Measurements from ENCODE around the gene OCLN. TPM values are rescaled to one million over a fixed set of nuclear protein-coding genes. Genes with fewer than 3 reads are reported as not detected.
"Not testable (repeated sequence)": the region's sequence is repeated elsewhere in the genome, so short reads cannot be mapped to it uniquely, and the experiment has no call there.

The OCLN gene
- total RNA-seq, 1 donor = 4.0 TPM

- not testable (repeated sequence) for H3K4me2 ChIP-seq (ENCODE audit: insufficient read depth, low read length); H2AFZ ChIP-seq (ENCODE audit: low read length); H3K4me1 ChIP-seq (ENCODE audit: insufficient read depth, low read length); H3K36me3 ChIP-seq (ENCODE audit: insufficient read depth, low read length); H4K20me1 ChIP-seq (ENCODE audit: insufficient read depth, low read length); DNase-seq (ENCODE audit: insufficient read length, low spot score, missing footprints); H3K27me3 ChIP-seq (ENCODE audit: insufficient read depth, low read length); H3K79me2 ChIP-seq (ENCODE audit: insufficient read depth, low read length); H3K27ac ChIP-seq (ENCODE audit: low read depth, low read length); H3K9me3 ChIP-seq (ENCODE audit: low read depth, low read length); H3K4me3 ChIP-seq (ENCODE audit: insufficient read depth, low read length)
Observed at GRCh38 chr5:69596114-69596840, 103.7 kb downstream of the OCLN start.

- not testable (repeated sequence) for DNase-seq (ENCODE audit: insufficient read length, low spot score, missing footprints); H2AFZ ChIP-seq (ENCODE audit: low read length); H3K9me3 ChIP-seq (ENCODE audit: low read depth, low read length); H3K79me2 ChIP-seq (ENCODE audit: insufficient read depth, low read length); H3K4me1 ChIP-seq (ENCODE audit: insufficient read depth, low read length); H3K27me3 ChIP-seq (ENCODE audit: insufficient read depth, low read length); H3K36me3 ChIP-seq (ENCODE audit: insufficient read depth, low read length); H4K20me1 ChIP-seq (ENCODE audit: insufficient read depth, low read length); H3K4me2 ChIP-seq (ENCODE audit: insufficient read depth, low read length); H3K4me3 ChIP-seq (ENCODE audit: insufficient read depth, low read length); H3K27ac ChIP-seq (ENCODE audit: low read depth, low read length)
Observed at GRCh38 chr5:69601947-69602346, 109.4 kb downstream of the OCLN start.

- H2AFZ ChIP-seq (ENCODE audit: low read length); H4K20me1 ChIP-seq (ENCODE audit: insufficient read depth, low read length); H3K79me2 ChIP-seq (ENCODE audit: insufficient read depth, low read length); H3K4me1 ChIP-seq (ENCODE audit: insufficient read depth, low read length); H3K4me3 ChIP-seq (ENCODE audit: insufficient read depth, low read length); H3K4me2 ChIP-seq (ENCODE audit: insufficient read depth, low read length); H3K27me3 ChIP-seq (ENCODE audit: insufficient read depth, low read length); H3K27ac ChIP-seq (ENCODE audit: low read depth, low read length); H3K9me3 ChIP-seq (ENCODE audit: low read depth, low read length); H3K36me3 ChIP-seq (ENCODE audit: insufficient read depth, low read length); DNase-seq (ENCODE audit: insufficient read length, low spot score, missing footprints): not testable (repeated sequence)
Observed at GRCh38 chr5:69606839-69607238, 114.2 kb downstream of the OCLN start.

Small RNA genes within 50 kb of the gene (small RNA-seq; reads per million reads assigned to genes)
- gene RN7SL616P = not detected
- not detected for gene RNU6-724P
- not detected for gene RPS27P14

Other genes with a start within 250 kb of the OCLN start
- 6.5 and 8.7 TPM in 2 replicates for gene CCDC125, start 160.0 kb upstream of the OCLN start, total RNA-seq
- gene AK6, start 123.3 kb upstream of the OCLN start, total RNA-seq = 13.6 and 19.9 TPM in 2 replicates
- gene TAF9, start 123.3 kb upstream of the OCLN start, total RNA-seq = 84.7 and 85.2 TPM in 2 replicates
- gene RAD17, start 123.0 kb upstream of the OCLN start, total RNA-seq = 26.8 and 30.6 TPM in 2 replicates
- 7.7 and 9.4 TPM in 2 replicates for gene MARVELD2, start 77.7 kb upstream of the OCLN start, total RNA-seq
- gene GTF2H2C, start 67.4 kb downstream of the OCLN start, total RNA-seq = 38.7 and 42.7 TPM in 2 replicates